GM18867 (cell line): ENCODE results near the gene PPP1R37.

Experiments used
- ATAC-seq: cut with Tn5 transposase; IDR thresholded peaks from one replicate; pipeline ENCODE4 v1.9.1; 2021; ENCODE audit warnings: mild to moderate bottlenecking, moderate library complexity; ENCODE audit not compliant: unreplicated experiment

Gene PPP1R37

GRCh38 chr19:45164577-45165335 is 71.8 kb downstream of the PPP1R37 start:
- peak; percentile 51 for ATAC-seq

- no peak for ATAC-seq
These were observed 73.8 kb downstream of the PPP1R37 start for GRCh38 chr19:45166723-45167252.

- ATAC-seq = no peak
These were observed 75.9 kb downstream of the PPP1R37 start for GRCh38 chr19:45168767-45169351.

- ATAC-seq = no peak
These were observed 76.6 kb downstream of the PPP1R37 start for GRCh38 chr19:45169602-45170001.

GRCh38 chr19:45170146-45171106 is 77.4 kb downstream of the PPP1R37 start:
- no peak for ATAC-seq

GRCh38 chr19:45171211-45171623 is 78.2 kb downstream of the PPP1R37 start:
- no peak for ATAC-seq

GRCh38 chr19:45172173-45172572 is 79.2 kb downstream of the PPP1R37 start:
- ATAC-seq = no peak

GRCh38 chr19:45172611-45173208 is 79.7 kb downstream of the PPP1R37 start:
- ATAC-seq = no peak

- no peak for ATAC-seq
These were observed 80.8 kb downstream of the PPP1R37 start for GRCh38 chr19:45173816-45174215.

GRCh38 chr19:45175515-45176345 is 82.8 kb downstream of the PPP1R37 start:
- ATAC-seq = no peak

GRCh38 chr19:45177817-45178261 is 84.9 kb downstream of the PPP1R37 start, which contains the start of gene TRAPPC6A:
TRAPPC6A (minus strand) TSS chr19:45178237; CDS start chr19:45178218, 19 bp downstream.
- ATAC-seq = peak; percentile 10

- peak; percentile 78 for ATAC-seq
These were observed 85.5 kb downstream of the PPP1R37 start, which contains the start of gene BLOC1S3 for GRCh38 chr19:45178262-45179071. BLOC1S3 (plus strand) TSS chr19:45178784; CDS start chr19:45179297, 513 bp downstream.

- no peak for ATAC-seq
These were observed 86.3 kb downstream of the PPP1R37 start for GRCh38 chr19:45179072-45179891.

- no peak for ATAC-seq
These were observed 87.0 kb downstream of the PPP1R37 start for GRCh38 chr19:45179892-45180370.

- ATAC-seq = no peak
These were observed 88.0 kb downstream of the PPP1R37 start for GRCh38 chr19:45180936-45181335.

GRCh38 chr19:45182758-45183157 is 89.8 kb downstream of the PPP1R37 start:
- no peak for ATAC-seq

- ATAC-seq = no peak
These were observed 91.1 kb downstream of the PPP1R37 start for GRCh38 chr19:45184115-45184514.
